WERI-Rb-1 (cell line): ENCODE results near the gene NWD2.

Experiments
- DNase-seq: peaks from one replicate; pipeline ENCODE4 v3.0.0-alpha.2; 2020
- H3K27ac ChIP-seq: fragments of 250-450 bp; sonication (Bioruptor Pico); 2 replicates; pipeline ENCODE4 v1.5.1; 2020; ENCODE audit warnings: mild to moderate bottlenecking, moderate library complexity
- H3K27me3 ChIP-seq: fragments of 250-450 bp; sonication (Bioruptor Pico); 2 replicates; pipeline ENCODE4 v1.5.1; 2021; ENCODE audit warnings: mild to moderate bottlenecking, low read depth, moderate library complexity; ENCODE audit not compliant: insufficient read depth, severe bottlenecking
- H3K36me3 ChIP-seq: fragments of 250-450 bp; sonication (Bioruptor Pico); 2 replicates; pipeline ENCODE4 v1.5.1; 2020; ENCODE audit warnings: mild to moderate bottlenecking, moderate library complexity
- H3K4me3 ChIP-seq: 2 replicates; pipeline ENCODE4 v1.5.1; 2011; ENCODE audit warnings: low read depth, mild to moderate bottlenecking, control low read depth, low read length
- H3K9me3 ChIP-seq: fragments of 250-450 bp; sonication (Bioruptor Pico); 2 replicates; pipeline ENCODE4 v1.5.1; 2021; ENCODE audit warnings: mild to moderate bottlenecking, moderate library complexity; ENCODE audit not compliant: severe bottlenecking
- CTCF ChIP-seq: IDR thresholded peaks from 2 replicates; pipeline ENCODE4 v1.5.1; 2011; ENCODE audit warnings: low read depth, mild to moderate bottlenecking, control low read depth, inconsistent platforms, low read length

Gene NWD2

GRCh38 chr4:37422102-37422501, 177.6 kb downstream of the NWD2 start:
- Histone ChIP-seq H3K27ac (no peak overlapping the region), H3K27me3 (peaks cover 72% of the 10 kb centered on the region), H3K4me3 (no peak overlapping the region), H3K36me3 (no peaks in the 10 kb centered on the region), H3K9me3 (peaks cover 3% of the 10 kb centered on the region)
- DNase-seq, result no peak
- no peak for TF ChIP-seq CTCF

DNA sequence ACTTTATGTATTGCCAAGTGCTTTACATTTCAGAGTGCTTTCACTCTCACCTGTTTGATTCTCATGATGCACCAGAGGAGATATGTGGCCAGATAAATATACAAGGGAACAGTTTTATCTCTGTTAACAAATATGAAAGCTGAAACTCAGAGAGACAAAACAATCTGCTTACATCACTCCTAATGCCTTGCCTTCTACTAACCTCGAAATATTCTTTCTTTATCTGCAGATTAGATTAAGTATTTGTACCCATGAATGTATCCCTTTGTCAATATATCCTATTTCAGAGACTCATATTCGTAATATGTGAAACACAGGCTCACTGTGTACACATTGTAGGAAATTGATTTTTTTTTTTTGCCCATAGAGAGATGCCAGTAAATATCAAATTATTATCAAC, 178.1 kb downstream of the NWD2 start:
- no peak overlapping the region for H3K4me3 ChIP-seq
- no peak for TF ChIP-seq CTCF

GRCh38 chr4:37423310-37423709, 178.8 kb downstream of the NWD2 start:
- DNase-seq, result no peak
- Histone ChIP-seq H3K27ac (no peak overlapping the region), H3K36me3 (no peaks in the 10 kb centered on the region), H3K4me3 (no peak overlapping the region), H3K27me3 (peaks cover 83% of the 10 kb centered on the region), H3K9me3 (peaks cover 3% of the 10 kb centered on the region)
- no peak for TF ChIP-seq CTCF

More for the DNA sequence above, 178.1 kb downstream of the NWD2 start:
- peaks cover 78% of the 10 kb centered on the region for H3K27me3 ChIP-seq
- no peak for DNase-seq
- no peak overlapping the region for H3K27ac ChIP-seq
- no peaks in the 10 kb centered on the region for H3K36me3 ChIP-seq
- peaks cover 3% of the 10 kb centered on the region for H3K9me3 ChIP-seq

- Histone ChIP-seq H3K27ac (no peak overlapping the region), H3K36me3 (no peaks in the 10 kb centered on the region), H3K4me3 (no peak overlapping the region), H3K9me3 (no peaks in the 10 kb centered on the region), H3K27me3 (peaks cover 92% of the 10 kb centered on the region)
- TF ChIP-seq CTCF, result no peak
- no peak for DNase-seq
These were observed 180.2 kb downstream of the NWD2 start for GRCh38 chr4:37424753-37425152.

- Histone ChIP-seq H3K27ac (no peak overlapping the region), H3K36me3 (no peaks in the 10 kb centered on the region), H3K4me3 (no peak overlapping the region), H3K27me3 (peaks cover 92% of the 10 kb centered on the region), H3K9me3 (no peaks in the 10 kb centered on the region)
- TF ChIP-seq CTCF, result no peak
- DNase-seq, result no peak
These were observed 181.3 kb downstream of the NWD2 start for GRCh38 chr4:37425857-37426256.

GRCh38 chr4:37427193-37427592, 182.7 kb downstream of the NWD2 start:
- no peak for TF ChIP-seq CTCF
- Histone ChIP-seq H3K36me3 (no peaks in the 10 kb centered on the region), H3K27ac (no peak overlapping the region), H3K9me3 (no peaks in the 10 kb centered on the region), H3K4me3 (no peak overlapping the region), H3K27me3 (peaks cover 87% of the 10 kb centered on the region)
- DNase-seq, result no peak
